GM21723 (cell line): ENCODE results near the gene SLU7.

Source experiments
- ATAC-seq: cut with Tn5 transposase; IDR thresholded peaks from one replicate; pipeline ENCODE4 v1.9.1; 2021; ENCODE audit warnings: mild to moderate bottlenecking, moderate library complexity; ENCODE audit not compliant: unreplicated experiment

Gene SLU7

GRCh38 chr5:160367885-160368284 lies 51.0 kb downstream of the SLU7 start:
- ATAC-seq = no peak

DNA sequence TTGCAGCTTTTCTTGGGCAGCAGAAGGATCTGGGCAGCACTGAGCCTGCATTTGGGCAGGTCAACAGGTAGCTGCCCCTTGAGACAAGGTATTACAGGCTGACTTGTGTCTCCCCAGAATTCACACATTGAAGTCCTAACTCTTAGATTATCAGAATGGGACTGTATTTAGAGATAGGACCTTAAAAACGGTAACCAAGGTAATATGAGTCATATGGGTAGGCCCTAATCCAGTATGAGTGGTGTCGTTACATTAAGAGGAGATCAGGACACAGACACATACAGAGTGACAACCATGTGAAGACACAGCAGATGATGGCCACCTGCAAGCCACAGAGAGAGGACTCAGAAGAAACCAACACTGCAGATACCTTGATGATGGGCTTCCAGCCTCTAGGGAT lies 51.6 kb downstream of the SLU7 start:
- ATAC-seq = no peak

GRCh38 chr5:160366230-160366629 lies 52.7 kb downstream of the SLU7 start:
- no peak for ATAC-seq

DNA sequence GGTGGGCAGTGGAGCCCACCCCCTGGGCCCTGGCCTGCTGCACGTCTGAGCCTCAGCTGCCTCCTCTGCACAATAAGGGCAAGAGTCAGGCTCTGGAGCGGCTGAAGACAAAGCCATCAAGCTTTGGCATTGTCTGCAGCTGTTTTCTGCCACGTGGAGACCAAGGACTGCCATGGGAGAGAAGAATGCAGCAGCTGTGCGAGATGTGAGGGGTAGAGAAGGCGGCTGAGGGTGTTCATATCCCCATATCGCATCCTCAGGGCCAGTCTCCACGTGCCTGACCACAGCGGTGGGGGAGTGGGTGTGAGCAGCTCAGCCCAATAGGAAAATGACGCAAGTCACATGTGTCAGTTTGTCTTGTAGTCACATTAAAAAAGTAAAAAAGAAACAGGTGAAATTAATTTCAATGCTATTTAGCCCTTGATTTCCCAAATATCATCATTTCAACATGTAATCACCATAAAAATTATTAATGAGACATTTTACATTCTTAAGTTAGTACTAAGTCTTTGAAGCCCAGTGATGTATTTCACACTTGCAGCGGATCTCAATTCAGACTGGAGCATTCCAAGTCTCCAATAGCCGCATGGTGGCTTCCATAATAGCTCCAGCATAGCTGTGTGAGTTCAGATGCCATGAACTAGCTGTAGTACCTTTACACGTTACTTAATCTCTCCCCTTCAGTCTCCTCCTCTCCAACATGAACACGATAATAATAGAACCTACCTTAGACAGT lies 55.1 kb downstream of the SLU7 start:
- ATAC-seq = no peak

DNA sequence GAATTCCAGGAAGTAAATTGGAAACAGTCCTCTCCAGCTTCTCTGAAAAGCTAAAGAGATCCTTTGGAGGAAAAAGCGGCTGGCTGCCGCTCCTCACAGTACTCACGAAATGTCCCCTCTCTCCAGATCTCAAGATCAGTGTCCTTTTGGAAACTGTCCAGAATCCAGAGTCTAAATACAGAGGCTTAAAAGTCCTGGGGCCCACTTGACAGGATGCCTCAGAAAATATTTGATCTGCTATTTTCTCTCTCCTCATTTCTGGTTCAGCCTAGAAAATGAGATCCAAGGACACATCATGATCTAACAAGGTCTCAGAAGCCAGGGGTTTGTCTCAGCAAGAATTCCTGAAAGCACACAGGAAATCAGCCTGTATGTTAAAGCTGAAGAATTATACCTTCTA lies 55.7 kb downstream of the SLU7 start:
- no peak for ATAC-seq

DNA sequence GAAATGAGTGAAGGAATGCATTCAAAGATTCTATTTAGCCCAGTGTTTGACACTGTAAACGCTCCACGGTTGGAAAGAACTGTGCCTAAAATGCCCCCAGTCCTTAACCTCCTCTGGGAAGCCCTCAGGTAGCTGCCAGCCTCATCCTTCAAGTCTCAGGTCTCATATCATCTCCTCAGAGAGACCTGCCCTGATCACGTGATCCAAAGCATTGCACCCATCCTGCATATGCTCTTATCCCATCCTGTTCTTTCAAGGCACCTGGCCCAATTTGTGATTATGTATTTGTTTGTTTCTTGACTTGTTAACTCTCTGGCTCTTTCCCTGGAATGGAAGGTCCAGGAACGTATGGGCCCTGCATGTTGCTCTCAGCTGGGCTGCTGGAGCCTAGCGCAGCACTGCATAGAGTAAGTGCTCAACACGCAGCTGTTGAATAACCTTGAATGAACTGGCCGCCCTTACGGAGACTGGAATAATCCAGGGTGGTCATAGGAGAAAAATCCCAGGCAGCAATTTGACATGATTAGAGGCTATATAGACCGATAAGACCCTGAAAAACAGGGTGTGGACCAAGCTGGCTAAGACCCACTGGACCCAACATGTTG lies 57.2 kb downstream of the SLU7 start:
- ATAC-seq = no peak

DNA sequence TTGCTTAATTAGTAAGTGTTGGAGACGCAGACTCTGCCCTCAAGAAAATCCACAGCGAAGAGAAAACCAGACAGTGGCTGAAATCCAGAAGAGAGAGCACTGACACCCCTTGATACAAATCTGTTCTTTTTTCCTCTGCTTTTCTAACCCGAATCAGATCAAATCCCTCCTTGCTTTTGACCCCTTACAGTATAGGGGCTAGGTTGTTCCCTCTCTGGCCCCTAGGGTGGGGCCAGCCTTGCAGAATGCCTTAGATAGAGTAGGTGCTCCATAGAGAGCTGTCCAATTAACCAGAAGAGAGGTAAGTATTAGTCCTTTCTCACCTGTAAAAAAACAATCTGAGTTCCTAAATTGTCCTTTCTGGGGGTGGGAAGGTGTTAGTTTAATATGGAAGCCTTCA lies 58.6 kb downstream of the SLU7 start:
- no peak for ATAC-seq

- no peak for ATAC-seq
These were observed 59.1 kb downstream of the SLU7 start for GRCh38 chr5:160359816-160360215.

GRCh38 chr5:160359242-160359641 lies 59.6 kb downstream of the SLU7 start:
- ATAC-seq = no peak

- ATAC-seq = no peak
These were observed 60.9 kb downstream of the SLU7 start for GRCh38 chr5:160357861-160358411.

DNA sequence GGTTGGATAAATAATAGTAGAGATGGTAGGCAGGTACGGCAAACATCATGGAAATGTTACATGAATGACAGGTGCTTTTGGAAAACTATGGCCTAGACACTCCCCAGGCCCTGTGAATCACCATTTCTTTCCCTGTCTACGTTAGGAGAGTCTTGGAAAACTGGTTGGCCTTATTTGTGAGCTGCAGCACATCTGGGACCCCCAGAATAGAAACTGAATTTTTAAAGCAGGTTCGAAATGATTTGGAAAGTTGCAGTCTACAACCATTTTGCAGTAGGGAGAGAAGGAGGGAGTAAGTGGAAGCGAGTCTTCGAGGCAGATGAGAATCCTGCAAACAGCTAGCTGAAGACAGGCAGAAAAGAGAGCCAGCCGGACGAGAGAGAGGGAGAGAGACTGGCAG lies 61.5 kb downstream of the SLU7 start:
- ATAC-seq = no peak

GRCh38 chr5:160356550-160357347 lies 62.1 kb downstream of the SLU7 start:
- ATAC-seq = no peak

DNA sequence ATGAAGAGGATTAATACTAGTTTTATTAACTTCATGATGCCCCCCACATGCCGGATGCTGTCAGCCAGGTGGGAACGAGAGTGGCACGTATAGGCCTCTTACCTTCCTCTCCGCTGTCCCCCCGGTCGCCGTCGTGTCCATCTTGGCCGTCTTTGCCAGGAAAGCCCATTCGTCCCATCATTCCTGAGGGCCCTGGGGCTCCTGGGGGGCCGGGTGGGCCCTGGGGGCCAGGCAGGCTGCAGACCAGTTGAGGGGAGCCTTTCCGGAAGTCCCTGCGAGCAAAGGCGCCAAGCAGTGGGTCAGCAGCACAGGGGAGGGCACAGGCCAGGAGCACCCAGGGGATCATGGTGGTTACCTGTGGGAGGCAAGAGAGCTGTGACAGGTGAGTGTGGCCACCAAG lies 64.2 kb downstream of the SLU7 start:
- ATAC-seq = no peak

DNA sequence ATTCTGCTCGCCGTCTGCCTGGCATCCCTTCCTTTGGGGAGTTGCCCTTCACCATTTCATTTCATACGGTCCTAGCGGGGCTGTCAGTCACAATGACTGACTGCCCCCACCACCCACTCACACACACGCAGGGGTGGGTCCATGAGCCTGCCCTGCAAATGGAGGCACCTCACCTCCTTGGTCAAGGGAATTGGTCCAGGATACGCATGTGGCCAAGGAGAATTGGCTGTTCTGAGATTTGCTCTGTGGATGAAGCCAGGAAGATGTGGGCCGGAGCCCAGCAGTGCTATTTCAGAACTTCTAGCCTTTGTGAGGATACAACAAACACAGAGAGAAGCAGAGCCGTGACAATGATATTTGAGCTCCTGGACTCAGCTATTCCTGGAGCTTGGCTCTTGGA lies 65.5 kb downstream of the SLU7 start:
- ATAC-seq = no peak

DNA sequence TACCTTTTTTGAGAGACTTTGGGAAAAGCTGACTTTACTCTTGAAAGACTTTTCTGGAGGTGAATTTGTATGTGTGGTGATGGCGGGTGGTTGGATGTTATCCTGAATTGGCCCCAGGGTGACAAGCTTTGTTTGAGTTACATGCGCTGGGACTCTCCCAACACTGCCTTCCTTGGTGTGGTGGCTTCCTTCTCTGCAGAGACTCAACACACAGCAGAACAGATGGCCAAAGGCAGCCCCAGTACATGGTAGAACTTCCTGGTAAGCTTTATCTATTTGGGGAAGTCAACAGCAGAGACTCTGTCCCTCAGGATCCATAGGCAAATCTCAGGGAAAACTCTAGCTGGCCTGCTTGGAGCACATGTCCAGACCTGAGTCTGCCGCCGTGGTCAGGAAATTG lies 66.6 kb downstream of the SLU7 start:
- no peak for ATAC-seq
